ENCODE results near the gene ZXDC.

DNA sequence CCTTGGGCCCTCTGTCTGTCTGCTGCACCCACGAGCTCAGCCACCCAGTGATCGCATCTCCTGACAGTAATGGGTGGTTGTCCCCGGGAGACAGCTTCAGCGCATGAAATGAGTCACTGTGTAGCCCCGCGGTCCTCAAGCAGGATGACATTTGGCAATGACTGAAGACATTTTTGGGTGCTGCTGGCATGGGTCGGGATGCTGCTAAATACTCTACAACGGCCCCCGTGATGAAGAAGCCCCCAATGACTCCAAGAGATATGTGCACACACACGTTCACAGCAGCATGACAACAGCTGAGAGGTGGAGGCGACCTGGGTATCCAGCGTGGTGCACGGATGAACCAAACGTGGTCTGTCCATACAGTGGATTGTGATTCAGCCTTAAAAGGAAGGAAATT, 17.4 kb upstream of the ZXDC start:
- no peak for TF ChIP-seq EZH2 (IDR thresholded peaks at IDR 0.05)
- TF ChIP-seq POLR2AphosphoS5 (IDR thresholded peaks at IDR 0.05; ENCODE audit: borderline replicate concordance, low read depth, low read length), result no peak
- TF ChIP-seq FOXP2 (optimal IDR thresholded peaks at IDR 0.05; ENCODE audit: control extremely low read depth, extremely low read length, insufficient read depth), result no peak

Measured in SK-N-MC (cell line).